Gastroesophageal sphincter (tissue), 4 donors: Measurements from ENCODE around the gene CACNA1D. TPM values are rescaled to one million over a fixed set of nuclear protein-coding genes. Genes with fewer than 3 reads are reported as not detected.

ENCODE experiments used
- ATAC-seq: fragments of 150-250 bp; one replicate; pipeline ENCODE4 v1.9.1; 2016; ENCODE audit warnings: mild to moderate bottlenecking, moderate library complexity
- H3K27ac ChIP-seq, 4 donors: fragments of 200-600 bp; sonication (generic) in 3 of 4; 1 replicate in 3 of 4; 2 replicates in 1 of 4; pipeline ENCODE4 v1.5.1; 2016 to 2019
- H3K27me3 ChIP-seq: fragments of 200-600 bp; sonication (generic); one replicate; pipeline ENCODE4 v1.5.1; 2019
- H3K36me3 ChIP-seq, 2 donors: fragments of 200-600 bp; sonication (generic); one replicate each; pipeline ENCODE4 v1.5.1; 2019; ENCODE audit warnings: control low read depth in 1 of 2
- H3K4me1 ChIP-seq, 3 donors: fragments of 200-600 bp; sonication (generic); 1 replicate in 2 of 3; 2 replicates in 1 of 3; pipeline ENCODE4 v1.5.1; 2016 to 2019; ENCODE audit warnings: control low read depth in 2 of 3
- H3K4me3 ChIP-seq, 2 donors: fragments of 200-600 bp; sonication (generic); one replicate each; pipeline ENCODE4 v1.5.1; 2019; ENCODE audit warnings: mild to moderate bottlenecking in 1 of 2, moderate library complexity in 1 of 2
- H3K9me3 ChIP-seq, 3 donors: fragments of 200-600 bp; sonication (generic); one replicate each; pipeline ENCODE4 v1.5.1; 2017 to 2019; ENCODE audit warnings: control low read depth in 2 of 3
- CTCF ChIP-seq, 4 experiments: fragments of 200-600 bp in 2 of 4; fragments of 450-650 bp in 2 of 4; sonication (generic) in 1 of 4; IDR thresholded peaks; one replicate each; pipeline ENCODE4 v1.5.1; 2017 to 2019; ENCODE audit warnings: antibody characterized with exemption in 4 of 4, mild to moderate bottlenecking in 2 of 4, moderate library complexity in 2 of 4
- EP300 ChIP-seq: sonication (generic); formaldehyde crosslinking; IDR thresholded peaks from one replicate; pipeline ENCODE4 v1.6.1; 2017; ENCODE audit warnings: antibody characterized with exemption, mild to moderate bottlenecking
- POLR2A ChIP-seq, 2 donors: fragments of 450-650 bp; IDR thresholded peaks; one replicate each; pipeline ENCODE4 v1.6.1; 2017; ENCODE audit warnings: antibody characterized with exemption in 2 of 2, mild to moderate bottlenecking in 2 of 2, moderate library complexity in 1 of 2
- POLR2AphosphoS5 ChIP-seq: sonication (generic); formaldehyde crosslinking; IDR thresholded peaks from one replicate; pipeline ENCODE4 v1.6.1; 2017; ENCODE audit warnings: antibody characterized with exemption
- WGBS, 2 donors: methylation state at CpG; one replicate each; pipeline ENCODE4 v1.1.5; 2018; ENCODE audit warnings: low coverage in 1 of 2; 5-methylcytosine and 5-hydroxymethylcytosine counted together
- total RNA-seq, 4 donors: library from RNA; depleted of rRNA; stranded (reverse); fragments of >200 nt; gene quantifications; one replicate each; pipeline ENCODE4 v1.1.0, GENCODE V29; 2016

Gene CACNA1D
- total RNA-seq, 4 donors from 2014 or later = 0.52 to 5.7 (median 3.6) TPM

GRCh38 chr3:53482227-53482626, 12.2 kb upstream of the CACNA1D start:
- WGBS, 2 donors = 100% methylated on average over 1 of the region's 1 CpG
- no peaks in the 10 kb centered on the region for H3K36me3 ChIP-seq

GRCh38 chr3:53483821-53484220, 10.6 kb upstream of the CACNA1D start:
- no peak for ATAC-seq
- TF ChIP-seq POLR2A (IDR thresholded peaks at IDR 0.05) (no peak), EP300 (no peak), POLR2AphosphoS5 (no peak), CTCF (IDR thresholded peaks at IDR 0.05) (no peak)
- Histone ChIP-seq H3K9me3 (no peaks in the 10 kb centered on the region), H3K4me1 (no peaks in the 10 kb centered on the region), H3K27ac (no peak overlapping the region), H3K4me3 (no peak overlapping the region), H3K36me3 (no peaks in the 10 kb centered on the region), H3K27me3 (no peaks in the 10 kb centered on the region)
- 72 to 92% methylated on average over 2 of the region's 2 CpGs for WGBS, 2 donors

More at GRCh38 chr3:53482227-53482626, 12.2 kb upstream of the CACNA1D start:
- no peak for TF ChIP-seq EP300
- no peak for TF ChIP-seq POLR2AphosphoS5
- TF ChIP-seq CTCF (IDR thresholded peaks at IDR 0.05) = no peak
- no peak for TF ChIP-seq POLR2A (IDR thresholded peaks at IDR 0.05)
- H3K27me3 ChIP-seq = no peaks in the 10 kb centered on the region
- H3K4me1 ChIP-seq = no peaks in the 10 kb centered on the region
- no peak overlapping the region for H3K4me3 ChIP-seq
- no peaks in the 10 kb centered on the region for H3K9me3 ChIP-seq
- no peak for ATAC-seq
- H3K27ac ChIP-seq = no peak overlapping the region

GRCh38 chr3:53484984-53485383, 9.4 kb upstream of the CACNA1D start:
- no peak for TF ChIP-seq EP300
- no peak for TF ChIP-seq POLR2AphosphoS5
- TF ChIP-seq POLR2A (IDR thresholded peaks at IDR 0.05) = no peak
- Histone ChIP-seq H3K27ac (no peak overlapping the region), H3K36me3 (no peaks in the 10 kb centered on the region), H3K4me1 (no peaks in the 10 kb centered on the region), H3K27me3 (no peaks in the 10 kb centered on the region), H3K9me3 (no peaks in the 10 kb centered on the region), H3K4me3 (no peak overlapping the region)
- 0 to 18% methylated on average over 1 of the region's 1 CpG for WGBS, 2 donors
- ATAC-seq = no peak

- Histone ChIP-seq H3K9me3 (no peaks in the 10 kb centered on the region), H3K4me1 (no peaks in the 10 kb centered on the region), H3K27me3 (no peaks in the 10 kb centered on the region), H3K27ac (no peak overlapping the region), H3K4me3 (no peak overlapping the region), H3K36me3 (no peaks in the 10 kb centered on the region)
- no peak for ATAC-seq
- 44 to 52% methylated on average over 3 of the region's 3 CpGs for WGBS, 2 donors
- no peak for TF ChIP-seq CTCF (IDR thresholded peaks at IDR 0.05)
- TF ChIP-seq EP300 = no peak
- TF ChIP-seq POLR2AphosphoS5 = no peak
- no peak for TF ChIP-seq POLR2A (IDR thresholded peaks at IDR 0.05)
These were observed 8.6 kb upstream of the CACNA1D start for GRCh38 chr3:53485675-53486403.

GRCh38 chr3:53486961-53487654, 7.3 kb upstream of the CACNA1D start:
- Histone ChIP-seq H3K9me3 (no peaks in the 10 kb centered on the region), H3K36me3 (no peaks in the 10 kb centered on the region), H3K4me1 (no peaks in the 10 kb centered on the region), H3K27ac (no peak overlapping the region), H3K27me3 (no peaks in the 10 kb centered on the region), H3K4me3 (no peak overlapping the region)
- ATAC-seq = no peak
- 75 to 82% methylated on average over 6 of the region's 6 CpGs for WGBS, 2 donors
- no peak for TF ChIP-seq CTCF (IDR thresholded peaks at IDR 0.05)
- TF ChIP-seq POLR2AphosphoS5 = no peak
- no peak for TF ChIP-seq EP300
- no peak for TF ChIP-seq POLR2A (IDR thresholded peaks at IDR 0.05)
